HG03439 (cell line): ENCODE results near the gene PRG2.

Experiments used
- ATAC-seq: cut with Tn5 transposase; IDR thresholded peaks from one replicate; pipeline ENCODE4 v1.9.1; 2021; ENCODE audit warnings: mild to moderate bottlenecking, moderate library complexity; ENCODE audit not compliant: unreplicated experiment

PRG2 gene

DNA sequence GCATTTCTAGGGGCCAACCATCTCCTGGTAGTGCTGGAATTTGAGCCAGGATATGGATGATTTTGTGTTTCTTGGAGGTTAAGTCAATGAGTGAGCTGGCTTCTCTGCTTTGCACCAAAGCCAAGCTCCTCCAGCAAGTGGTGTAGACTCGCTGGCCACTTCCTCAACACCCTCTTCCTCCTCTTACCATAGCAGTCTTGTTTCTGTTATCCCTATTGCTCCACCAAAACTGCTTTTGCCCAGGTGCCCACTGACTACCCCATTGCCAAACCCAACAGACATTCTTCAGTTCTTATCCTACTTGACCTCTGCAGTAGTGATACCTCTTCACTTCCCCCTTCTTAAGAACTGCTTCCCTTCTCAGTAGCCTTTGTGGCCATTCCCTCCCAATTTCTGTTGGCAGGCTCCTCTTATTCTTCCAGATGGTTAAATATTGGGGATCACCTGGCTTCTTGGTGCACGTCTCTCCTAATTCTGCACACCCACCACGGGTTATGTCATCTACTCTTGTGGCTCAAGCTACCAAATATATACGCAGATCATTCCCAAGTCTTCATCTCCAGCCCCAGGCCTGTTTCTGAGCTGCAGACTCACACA, 7.0 kb upstream of the PRG2 start:
- no peak for ATAC-seq

DNA sequence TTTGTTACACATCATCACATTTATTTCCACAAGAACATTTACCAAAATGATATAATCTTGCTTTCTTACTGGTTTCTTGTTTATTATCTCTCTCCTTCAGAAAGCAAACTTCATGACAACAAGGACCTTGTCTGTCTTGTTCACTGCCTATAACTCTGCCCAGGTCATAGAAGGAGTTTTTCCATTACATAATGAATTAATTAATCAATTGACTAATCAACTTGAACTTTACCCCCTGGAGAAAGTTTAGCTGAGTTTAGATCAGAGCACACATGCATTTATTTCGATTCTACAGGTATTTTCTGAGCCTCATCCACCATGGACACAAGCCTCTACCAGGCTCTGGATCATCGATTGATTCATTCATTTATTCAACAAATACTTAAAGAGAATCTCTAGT, 6.3 kb upstream of the PRG2 start:
- ATAC-seq: no peak

DNA sequence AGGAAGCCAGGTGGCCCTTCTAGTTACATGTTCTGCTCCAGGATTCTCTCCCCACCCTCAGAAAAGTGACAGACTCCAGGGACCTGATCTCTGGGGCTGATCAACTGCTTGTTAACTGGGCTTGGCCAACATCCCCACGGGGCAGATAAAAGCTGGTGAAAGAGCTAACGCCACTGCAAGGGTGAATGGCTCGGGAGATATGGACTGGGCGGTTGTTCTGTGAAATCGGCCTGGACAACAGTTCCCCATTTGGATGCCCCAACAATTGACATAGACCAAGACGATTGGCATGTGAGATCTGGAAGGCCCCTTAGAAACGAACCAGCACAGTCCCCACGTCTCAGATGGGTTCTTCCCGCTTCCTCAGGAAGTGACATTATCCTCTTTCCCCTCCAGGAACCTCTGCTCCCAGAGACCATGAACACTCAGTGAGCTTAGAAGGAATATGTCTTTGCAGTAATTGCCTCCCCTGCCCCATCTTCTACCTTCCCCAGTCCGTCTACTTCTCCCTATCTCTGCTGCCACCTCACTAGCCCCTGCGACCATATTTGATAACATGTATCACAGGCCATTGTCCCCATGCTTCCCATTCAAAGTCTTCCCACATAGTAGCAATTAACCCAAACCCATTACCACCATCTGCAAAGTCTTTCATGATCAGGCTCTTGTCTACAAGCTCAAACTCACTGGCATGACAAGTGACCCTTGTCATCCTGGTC, 5.6 kb upstream of the PRG2 start:
- no peak for ATAC-seq

DNA sequence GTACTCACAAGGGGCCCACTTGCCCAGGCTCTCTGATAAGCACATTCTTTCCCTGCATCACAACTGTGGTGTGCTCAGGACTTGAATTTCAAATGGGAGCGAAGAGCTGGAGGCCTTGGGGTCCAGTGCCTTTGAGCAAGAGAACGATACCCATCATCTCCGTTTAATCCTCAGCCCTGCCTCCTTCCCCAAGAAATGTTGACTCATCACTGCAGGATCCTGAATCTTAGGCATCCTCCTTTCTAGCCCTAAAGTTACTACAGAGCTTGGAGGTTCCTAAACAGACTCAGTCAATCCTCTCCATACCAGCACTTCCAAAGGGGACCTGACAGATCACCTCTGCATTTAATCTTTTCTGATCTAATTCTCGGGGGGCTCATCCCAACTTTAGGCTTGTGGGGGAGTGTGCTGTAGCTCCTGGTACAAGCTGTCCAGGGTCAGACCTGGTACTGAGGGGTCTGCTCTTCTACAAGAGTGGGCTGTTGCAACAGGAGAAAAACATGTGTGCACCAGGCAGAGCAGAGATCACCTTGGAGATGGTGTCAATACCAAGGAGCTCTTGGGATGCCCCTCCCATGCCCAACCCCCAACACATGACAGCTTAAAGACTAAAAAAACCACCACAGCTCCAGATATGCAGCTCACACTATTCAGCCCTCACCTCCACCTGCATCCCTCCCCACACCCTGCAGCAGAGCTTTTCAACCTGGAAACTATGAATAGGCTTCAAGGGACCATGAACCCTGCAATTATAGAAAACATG, 3.9 kb upstream of the PRG2 start:
- ATAC-seq: no peak

DNA sequence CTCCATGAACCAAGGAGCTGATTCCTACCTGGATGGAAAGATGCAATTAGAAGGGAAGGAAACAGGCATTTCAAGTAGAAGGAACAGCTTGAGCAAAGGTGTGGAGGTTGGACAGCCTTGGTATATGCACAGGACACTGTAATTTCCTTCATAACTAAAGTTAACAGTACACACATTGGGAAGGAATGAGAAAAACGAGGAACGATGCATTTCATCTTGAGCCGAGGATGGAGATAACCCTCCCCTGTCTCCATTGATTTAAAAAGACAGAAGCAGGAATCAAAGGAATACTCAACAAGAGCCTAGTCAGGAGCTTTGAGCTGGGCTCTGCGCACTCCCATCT, 2.3 kb upstream of the PRG2 start:
- no peak for ATAC-seq

DNA sequence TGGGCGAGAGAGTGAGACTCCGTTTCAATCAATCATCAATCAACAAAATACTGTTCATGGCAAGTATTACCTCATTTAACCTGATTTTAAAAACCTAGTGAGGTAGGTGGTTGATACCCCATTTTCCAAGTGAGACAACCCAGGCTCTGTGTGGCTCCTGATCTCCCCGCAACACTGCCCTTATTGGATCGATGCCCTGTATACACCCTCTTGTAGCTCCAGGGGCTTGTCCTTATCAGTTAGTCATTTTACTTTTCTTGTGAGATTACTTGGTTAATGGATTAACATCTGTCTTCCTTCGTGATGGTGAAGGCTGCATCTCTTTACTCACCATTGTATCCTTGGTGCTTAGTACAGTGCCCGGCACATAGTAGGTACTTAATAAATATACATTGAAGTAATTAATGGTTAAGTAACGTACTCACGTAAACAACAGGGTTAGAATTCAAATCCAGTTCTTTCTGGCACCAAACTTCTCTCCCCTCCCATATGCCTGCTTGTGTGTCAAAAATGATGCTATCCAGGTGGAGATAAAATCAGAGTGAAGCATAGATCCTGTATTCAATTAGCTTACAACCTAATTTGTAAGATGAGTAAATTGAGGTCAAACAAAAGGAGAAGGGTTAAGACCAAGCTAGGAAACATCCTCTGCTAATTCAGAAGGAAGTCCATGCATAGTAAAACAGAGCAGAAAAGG, 1.8 kb upstream of the PRG2 start:
- ATAC-seq: no peak

DNA sequence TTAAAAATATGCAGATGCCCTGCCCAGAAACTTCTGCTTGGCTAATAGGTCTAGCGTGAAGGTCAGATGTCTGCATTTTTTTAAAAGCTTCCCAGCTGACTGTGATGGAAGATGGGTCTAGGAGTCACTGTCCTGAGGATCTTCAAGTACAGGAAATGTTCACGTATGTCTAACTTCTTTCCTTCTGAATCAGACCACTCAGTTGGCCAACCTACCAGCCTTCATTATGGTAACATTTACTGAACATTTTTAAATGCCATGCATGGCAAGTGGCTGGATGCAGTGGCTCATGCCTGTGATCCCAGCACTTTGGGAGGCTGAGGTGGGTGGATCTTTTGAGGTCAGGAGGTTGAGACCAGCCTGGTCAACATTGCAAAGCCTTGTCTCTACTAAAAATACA, 1.1 kb upstream of the PRG2 start:
- ATAC-seq: no peak

DNA sequence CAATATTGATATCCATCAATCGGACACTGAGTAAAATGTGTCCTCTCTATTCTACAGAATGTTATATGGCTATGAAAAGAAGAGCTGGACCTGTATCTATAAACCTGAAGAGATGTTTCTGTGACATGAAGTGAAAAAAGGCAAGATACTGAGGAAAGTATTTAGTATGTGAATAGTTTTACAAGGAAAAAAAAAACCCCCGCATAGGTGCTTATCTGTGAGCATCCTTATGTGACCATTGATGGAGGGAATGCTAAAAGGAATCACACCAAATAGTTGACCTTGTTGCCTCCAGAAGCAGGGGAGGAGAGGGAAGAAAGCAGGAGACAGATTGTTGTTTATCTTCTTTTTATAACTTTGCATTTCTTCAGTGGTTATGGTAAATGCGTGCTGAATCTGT, 661 bp upstream of the PRG2 start:
- ATAC-seq: no peak

DNA sequence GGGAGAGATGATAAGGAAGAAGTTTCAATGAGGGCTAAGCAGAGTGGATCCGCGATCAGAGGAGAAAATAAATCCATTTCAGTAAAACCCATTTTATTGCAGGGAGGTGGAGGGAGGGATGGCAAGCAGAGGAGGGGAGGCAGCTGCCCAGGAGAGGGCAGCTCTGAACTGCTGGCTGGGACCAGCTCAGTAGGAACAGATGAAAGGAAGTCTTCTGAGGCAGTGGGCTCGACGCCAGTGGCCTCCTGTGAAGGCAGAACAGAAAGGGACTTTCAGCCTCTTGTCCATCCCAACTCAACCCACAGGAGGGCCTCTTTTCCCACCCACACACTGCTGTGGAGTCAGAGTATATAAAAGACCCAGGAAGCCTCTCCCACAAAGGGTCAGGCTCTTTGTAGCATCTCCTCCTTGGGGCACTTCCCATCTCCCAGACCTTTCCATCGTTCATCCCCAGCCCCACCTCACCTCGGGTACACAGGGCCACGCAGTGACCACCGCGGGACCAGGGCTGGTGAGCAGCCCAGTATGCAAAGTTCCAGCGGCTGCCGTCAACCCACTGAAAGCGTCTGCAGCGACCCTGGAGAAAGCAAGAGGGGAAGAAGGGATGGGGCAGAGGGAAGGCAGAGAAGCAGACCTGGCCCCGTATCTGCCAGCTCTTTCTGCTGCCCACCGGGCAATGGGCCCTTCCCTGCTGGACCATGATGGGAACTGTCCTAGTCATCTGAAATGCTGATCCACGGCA, 3.0 kb downstream of the PRG2 start:
- ATAC-seq: no peak

DNA sequence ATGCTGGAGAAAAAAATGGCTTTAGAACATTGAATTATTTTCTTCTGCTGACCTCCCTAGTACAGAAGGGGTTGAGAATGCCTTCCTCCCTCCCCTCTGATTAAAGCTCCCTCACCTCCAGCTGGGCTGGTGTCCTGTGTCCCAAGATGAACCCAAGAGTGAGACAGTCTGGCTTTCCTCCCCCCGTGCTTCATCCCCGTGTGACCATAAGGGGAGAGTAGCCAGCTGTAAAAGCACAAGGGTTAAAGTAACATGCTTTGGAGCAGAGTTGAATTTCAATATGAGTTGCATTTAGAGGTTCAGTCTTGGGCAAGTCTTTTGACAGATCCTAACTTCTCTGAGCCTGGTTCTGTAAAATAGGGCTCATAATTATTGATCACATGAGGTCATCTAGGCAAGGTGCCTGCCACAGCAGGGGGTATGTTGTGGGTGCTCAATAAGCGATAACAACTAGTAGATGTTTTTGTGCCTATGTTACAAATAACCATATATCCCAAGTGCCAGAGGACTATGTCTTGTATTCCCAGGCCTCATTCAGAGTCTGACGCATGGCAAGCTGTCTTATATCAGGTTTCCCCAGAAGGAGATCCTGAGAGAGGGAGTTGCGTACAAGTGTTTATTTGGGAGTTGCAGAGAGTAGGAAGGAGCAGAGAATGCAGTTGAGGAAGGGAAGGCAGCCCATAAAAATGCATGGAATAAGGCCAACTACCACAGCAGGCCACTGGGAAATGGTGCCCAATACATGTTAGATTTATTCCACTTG, 4.1 kb downstream of the PRG2 start:
- no peak for ATAC-seq

DNA sequence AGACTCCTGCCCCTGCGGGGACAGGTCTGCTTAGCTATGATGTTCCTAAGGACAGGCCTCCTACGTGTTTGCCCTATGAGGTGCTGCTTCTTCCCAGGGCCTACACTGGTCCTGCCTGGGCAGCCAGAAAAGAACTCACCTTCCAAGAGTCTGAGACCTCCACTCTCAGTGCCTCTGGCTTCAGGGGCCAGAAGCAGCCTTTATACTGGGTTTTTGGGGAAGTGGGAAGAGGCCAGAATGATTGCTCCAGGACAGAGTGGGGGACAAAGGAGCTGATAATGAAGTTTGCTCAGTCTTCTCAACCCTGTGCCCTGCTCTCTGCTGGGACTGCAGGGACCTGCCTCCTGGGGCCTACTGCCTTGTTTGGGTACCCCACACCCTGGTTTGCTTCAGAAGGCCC, 9.5 kb downstream of the PRG2 start, which contains the start of gene PRG3:
TSS of gene PRG3 (minus strand) at position 176 of the 400 bp plus-strand sequence. CDS start 442 bp downstream, outside the sequence.
- no peak for ATAC-seq

DNA sequence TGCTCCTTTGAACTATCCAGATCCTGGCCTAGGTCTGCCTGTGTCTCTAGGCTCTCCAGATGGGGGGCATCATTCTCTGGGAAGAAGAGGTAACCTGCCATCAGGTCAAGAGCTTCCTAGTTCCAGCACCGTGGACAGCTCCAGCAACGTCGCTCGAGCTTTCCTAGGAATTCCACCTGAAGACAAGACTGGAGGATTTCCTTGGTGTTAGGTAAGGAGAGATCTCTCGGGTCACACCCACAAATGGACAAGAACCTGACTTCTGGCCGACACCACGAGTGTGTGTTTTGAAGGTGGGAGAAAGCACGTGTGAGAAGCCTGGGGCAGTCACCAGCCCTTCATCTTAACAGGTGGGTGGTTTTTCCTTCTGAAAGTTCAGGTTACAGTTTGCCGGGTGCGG, 10.7 kb downstream of the PRG2 start:
- no peak for ATAC-seq

DNA sequence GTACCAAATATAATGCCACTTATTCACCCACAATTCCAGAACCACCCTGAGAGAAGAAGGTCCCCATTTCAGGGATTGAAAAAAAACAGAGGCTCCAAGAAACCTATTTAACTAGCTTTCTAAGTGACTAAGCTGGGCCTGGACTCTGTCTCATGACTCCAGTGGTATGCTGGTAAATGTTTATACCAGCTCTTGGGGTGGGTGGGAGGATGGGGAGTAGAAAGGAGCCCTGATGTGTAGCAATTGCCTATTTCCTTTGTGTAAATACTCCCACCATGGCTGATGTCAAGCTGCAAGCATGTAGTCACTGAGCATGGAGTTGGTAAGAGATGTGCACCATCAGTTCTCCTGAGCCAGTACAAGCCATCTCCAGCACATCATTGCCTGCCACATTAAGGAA, 12.3 kb downstream of the PRG2 start:
- ATAC-seq: no peak

DNA sequence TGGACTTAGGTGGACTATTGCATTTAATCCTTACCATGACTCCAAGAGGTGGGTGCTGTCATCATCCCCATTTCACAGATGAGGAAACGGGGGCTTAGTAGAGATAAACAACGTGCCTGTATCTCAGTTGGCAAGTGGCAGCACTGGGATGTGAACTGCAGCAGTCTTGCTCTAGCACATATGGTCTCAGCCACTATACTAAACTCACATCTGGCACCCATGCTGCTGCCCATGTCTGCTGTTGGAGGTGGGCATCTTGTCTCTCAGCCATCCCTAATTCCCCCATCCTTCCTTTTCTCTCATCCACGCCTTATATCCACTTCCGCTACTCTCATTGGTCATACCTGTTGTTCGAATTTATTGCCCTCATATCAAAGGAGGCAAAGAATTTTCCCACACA, 13.3 kb downstream of the PRG2 start:
- ATAC-seq: no peak

DNA sequence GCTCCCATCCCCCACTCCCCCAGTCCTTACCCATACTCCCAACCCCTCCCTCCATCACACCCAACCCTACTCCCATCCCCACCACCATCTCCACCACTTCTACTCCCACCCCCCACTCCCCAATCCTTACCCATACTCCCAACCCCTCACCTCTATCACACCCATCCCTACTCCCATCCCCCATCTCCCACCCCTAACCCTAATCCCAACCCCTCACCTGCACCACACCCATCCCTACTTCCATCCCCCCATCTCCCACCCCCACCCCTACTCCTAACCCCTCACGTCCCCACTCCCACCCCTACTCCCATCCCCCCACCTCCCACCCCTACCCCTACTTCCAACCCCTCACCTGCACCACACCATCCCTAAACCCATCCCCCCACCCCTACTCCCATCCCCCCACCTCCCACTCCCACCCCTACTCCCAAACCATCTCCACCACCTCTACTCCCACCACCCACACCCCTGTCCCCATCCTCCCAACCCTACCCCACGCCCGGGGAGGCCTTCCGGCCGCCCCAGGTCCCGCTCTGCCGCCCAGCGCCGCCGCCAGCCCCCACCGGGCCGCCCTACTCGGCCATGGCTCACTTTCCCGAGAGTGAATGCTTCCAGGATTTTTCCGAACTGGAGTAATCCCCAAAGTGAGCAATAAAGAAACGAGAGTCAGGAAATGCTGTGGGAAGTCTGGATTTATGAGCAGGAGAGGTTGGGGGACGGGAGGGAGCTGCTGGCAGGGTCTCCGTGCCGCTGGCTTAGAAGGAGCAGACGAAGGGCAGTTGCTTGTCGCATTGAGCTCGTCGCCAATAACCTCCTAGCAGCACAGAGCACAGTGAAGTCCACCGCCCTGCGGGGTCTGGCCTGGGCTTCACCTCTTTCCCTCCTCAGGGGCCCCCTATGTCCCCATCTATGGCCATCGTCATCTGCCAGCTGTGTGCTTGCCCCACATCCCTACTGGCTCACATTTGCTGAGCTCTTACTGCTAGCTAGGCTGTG, 14.1 kb downstream of the PRG2 start:
- ATAC-seq: no peak

DNA sequence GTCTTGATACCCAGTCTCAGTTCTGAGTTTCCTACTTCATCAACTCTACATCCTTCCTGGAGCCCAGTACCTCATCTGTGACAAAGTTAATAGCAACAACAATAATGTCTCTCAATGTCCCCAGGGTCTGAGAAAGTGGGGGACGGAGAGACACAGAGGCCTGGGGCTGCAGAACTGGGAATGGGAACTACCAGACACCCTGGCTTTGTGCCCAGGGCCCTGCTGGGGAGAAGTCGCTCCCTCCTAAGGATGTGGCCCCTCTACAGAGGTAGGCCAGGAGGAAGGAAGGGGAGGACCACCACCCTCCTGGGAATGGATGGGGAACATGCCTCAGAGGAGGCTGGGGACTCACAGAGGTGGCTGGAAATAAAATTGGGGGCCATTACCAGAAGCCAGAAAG, 15.0 kb downstream of the PRG2 start:
- no peak for ATAC-seq

DNA sequence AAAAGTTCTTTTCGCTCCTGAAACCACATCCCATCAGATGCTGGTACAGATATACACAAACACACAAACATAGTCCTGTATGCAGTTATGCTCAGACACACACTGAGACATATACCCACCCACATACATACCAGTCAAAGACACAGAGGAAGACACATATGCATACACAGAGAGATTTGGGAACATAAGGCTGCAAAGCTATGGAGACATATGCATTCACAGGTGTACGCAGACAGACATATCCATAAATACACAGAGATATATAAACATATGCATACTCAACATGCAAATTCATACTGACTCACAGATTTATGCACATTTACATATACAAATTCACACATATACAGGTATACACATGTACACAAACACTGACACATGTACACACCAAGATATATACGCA, 15.5 kb downstream of the PRG2 start:
- no peak for ATAC-seq

DNA sequence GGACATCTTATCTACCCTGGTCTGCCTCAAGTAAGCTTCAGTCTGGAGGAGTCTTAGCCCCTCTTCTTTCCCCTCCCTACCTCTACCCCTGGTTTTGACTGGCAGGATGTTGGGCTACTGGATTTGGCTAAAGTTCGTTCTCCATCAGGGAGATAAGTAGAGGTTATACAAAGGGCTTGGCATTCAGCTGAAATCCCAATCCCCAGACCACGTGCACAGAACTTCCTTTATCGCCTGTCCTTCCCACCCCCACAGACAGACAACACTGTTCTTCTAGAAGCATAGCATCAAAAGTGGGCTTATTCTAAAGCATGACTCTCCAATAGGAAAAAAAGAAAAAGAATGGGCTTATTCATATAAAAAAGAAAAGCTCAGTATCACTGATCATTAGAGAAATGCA, 17.3 kb downstream of the PRG2 start:
- ATAC-seq: no peak

DNA sequence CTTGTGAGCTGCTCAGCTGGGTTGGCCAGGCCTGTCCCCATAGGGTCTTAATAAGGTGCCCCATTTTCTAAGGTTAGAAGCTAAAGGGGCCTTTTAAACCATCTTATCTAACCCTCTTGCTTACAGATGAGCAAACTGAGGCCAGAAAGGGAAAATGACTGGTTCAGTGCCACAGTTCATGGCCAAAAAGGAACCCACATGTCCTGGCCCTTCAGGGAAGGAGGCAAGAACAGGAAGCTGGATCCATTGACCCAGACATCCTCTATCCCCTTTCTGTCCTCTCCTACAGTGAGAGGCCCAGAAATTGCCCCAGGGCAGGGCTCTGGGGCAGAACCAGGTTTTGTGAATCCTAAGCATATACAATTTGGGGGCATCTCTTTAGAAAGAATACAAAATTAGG, 19.5 kb downstream of the PRG2 start:
- no peak for ATAC-seq
